Measurements from ENCODE around the gene CNOT8.

GRCh38 chr5:154860123-154860522 is 1.7 kb downstream of the CNOT8 start:
- no peak for TF ChIP-seq CTCF (IDR thresholded peaks at IDR 0.05)
- TF ChIP-seq ZFX (IDR thresholded peaks at IDR 0.05; ENCODE audit: borderline replicate concordance), result no peak

Measured in 22Rv1 (cell line).